Psoas muscle (tissue), 8 donors: Measurements from ENCODE around the gene RAD21L1. TPM values are rescaled to one million over a fixed set of nuclear protein-coding genes. Genes with fewer than 3 reads are reported as not detected.
A peak's percentile ranks its signal among the peaks of the same experiment; 100 is the strongest.

Source experiments
- ATAC-seq, 4 donors: fragments of 200-7000 bp; cut with Tn5 transposase; one replicate each; pipeline ENCODE4 v1.9.1; 2020; ENCODE audit warnings: moderate library complexity in 3 of 4, mild to moderate bottlenecking in 2 of 4
- DNase-seq, 2 donors: peaks; one replicate each; pipeline ENCODE4 v3.0.0-alpha.2; 2020
- H3K27ac ChIP-seq: fragments of 200-600 bp; one replicate; pipeline ENCODE4 v1.8.0; 2022
- H3K27me3 ChIP-seq, 3 donors: fragments of 200-600 bp in 1 of 3; one replicate each; pipeline versions ENCODE4 v1.6.1 to v1.8.0; 2013 to 2022; ENCODE audit warnings: low read length in 2 of 3, mild to moderate bottlenecking in 2 of 3, moderate library complexity in 1 of 3; ENCODE audit not compliant: insufficient read depth in 3 of 3
- H3K36me3 ChIP-seq, 2 donors: fragments of 200-600 bp in 1 of 2; one replicate each; pipeline versions ENCODE4 v1.6.1 to v1.8.0; 2013 to 2022; ENCODE audit warnings: low read depth in 1 of 2, mild to moderate bottlenecking in 1 of 2, moderate library complexity in 1 of 2; ENCODE audit not compliant: insufficient read depth in 1 of 2
- H3K4me1 ChIP-seq: fragments of 200-600 bp; one replicate; pipeline ENCODE4 v1.8.0; 2022
- H3K4me3 ChIP-seq: fragments of 200-600 bp; one replicate; pipeline ENCODE4 v1.8.0; 2022; ENCODE audit warnings: mild to moderate bottlenecking
- H3K9me3 ChIP-seq: fragments of 200-600 bp; one replicate; pipeline ENCODE4 v1.8.0; 2022
- WGBS, 3 donors: extraction: QIAGEN DNeasy Blood & Tissue Kit; methylation state at CpG; one replicate each; pipeline versions ENCODE4 v1.1.6 to v1.1.7; 2013; 5-methylcytosine and 5-hydroxymethylcytosine counted together
- intact Hi-C, 2 donors: fragments of 100-400 bp; cut with DNase I; formaldehyde crosslinking; loops; one replicate each; pipeline versions ENCODE4 v1.11.0 to v1.14.2; 2022
- long read RNA-seq, 2 donors: library from polyadenylated mRNA; unstranded; transcript quantifications; one replicate each; pipeline ENCODE4 v2.0.0, GENCODE V29; 2021
- polyA plus RNA-seq, 3 donors: library from polyadenylated mRNA; stranded (reverse); fragments of 200-250 nt; gene quantifications; one replicate each; pipeline ENCODE4 v1.2.3, GENCODE V29; 2013
- total RNA-seq, 4 donors: library from RNA; stranded (reverse); fragmentation: NEBNext Ultra II Directional in 2 of 4; extraction: Animal tissue kit (Norgen Biotek cat#: 25700) in 2 of 4; gene quantifications; one replicate each; pipeline versions ENCODE4 v1.2.1 to v1.2.4, GENCODE V29; 2021 to 2023
- TF ChIP-seq, protein P1 (sequence below): fragments of 200-600 bp; IDR thresholded peaks from one replicate; pipeline ENCODE4 v1.8.0; 2022; ENCODE audit warnings: antibody characterized with exemption
- donor health status: healthy with polysubstance abuse.
- donor health status: DM: no; HTN: no; CAD: no; lungs with moderate emphysema.
- donor health status: Bipolar disorder and iron deficiency.
- donor health status: healthy.
- donor health status: DM: yes; HTN: yes; CAD: no.
- donor health status: DM: no; HTN: no; CAD: no.
- donor health status: DM: no; HTN: no; CAD: no.
- donor health status: DM: yes; HTN: yes; CAD: no.

RAD21L1 gene
- total RNA-seq, result not detected
- polyA plus RNA-seq, result not detected
- long read RNA-seq, donor 1, result 0 reads
- long read RNA-seq, donor 2, result 0 reads

DNA sequence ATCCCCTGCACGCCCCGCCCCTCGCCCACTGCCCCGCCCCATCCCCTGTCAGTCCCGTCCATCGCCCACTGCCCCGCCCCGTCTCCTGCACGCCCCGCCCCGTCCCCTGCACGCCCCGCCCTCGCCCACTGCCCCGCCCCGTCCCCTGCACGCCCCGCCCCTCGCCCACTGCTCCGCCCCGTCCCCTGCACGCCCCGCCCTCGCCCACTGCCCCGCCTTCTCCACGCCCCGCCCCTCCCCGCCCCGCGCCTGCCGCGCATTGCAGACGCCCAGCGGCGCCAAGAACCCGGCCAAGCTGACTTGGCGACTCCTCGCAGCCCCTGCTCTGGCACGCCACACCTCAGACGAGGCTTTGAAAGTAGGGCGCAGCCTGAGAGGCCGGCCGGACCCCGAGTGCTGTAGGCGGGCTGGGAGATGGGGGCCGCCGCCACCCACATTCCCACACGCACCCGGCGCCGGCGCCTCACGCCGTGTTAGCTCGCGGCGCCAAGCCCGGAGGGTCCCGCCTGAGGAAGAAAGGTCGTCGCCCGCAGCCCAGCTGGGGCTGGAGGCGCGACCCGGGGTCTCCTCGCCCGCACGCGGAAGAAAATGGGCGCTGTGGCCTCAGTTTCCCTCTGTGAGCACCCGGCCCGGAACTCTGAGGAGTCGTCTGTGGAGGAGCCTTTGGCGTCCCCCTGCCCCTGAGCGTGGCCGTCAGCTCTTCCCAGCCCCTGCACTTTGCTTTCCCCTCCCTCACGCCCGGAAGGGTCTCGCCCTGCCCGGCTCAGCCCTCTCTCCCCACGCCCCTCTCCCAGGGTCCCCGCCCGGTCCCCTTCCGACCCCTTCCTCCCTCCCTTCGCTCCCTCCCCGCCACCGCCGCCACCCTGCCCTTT lies at the start of gene RAD21L1:
Gene RAD21L1, plus strand, starts transcription at position 262 of the 872 bp plus-strand sequence. CDS start 2,410 bp downstream, outside the sequence.
- no peak within 1 kb of the TSS for H3K27ac ChIP-seq

DNA sequence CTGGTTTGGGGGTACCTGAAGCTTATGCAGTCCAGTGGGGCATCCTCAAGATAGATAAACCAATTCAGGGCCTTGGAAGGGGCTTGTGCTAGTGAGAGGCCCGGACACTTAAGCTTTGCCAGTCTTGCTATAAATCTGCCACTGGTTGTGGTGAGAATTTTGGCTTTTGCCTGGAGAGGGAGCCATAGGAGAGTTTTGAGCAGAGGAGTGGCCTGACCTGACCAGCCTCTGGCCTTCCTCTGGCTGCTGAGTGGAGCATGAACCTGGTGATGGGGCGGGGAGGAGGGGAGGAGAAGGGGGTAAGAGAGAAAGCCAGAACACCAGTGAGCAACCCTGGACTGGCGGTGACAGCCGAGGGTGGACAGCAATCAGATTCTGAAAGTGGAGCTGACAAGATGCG lies 48.2 kb upstream of the RAD21L1 start:
- peaks cover 0 to 38% of the 10 kb centered on the region in 2 donors for H3K36me3 ChIP-seq
- H3K27ac ChIP-seq, result no peak overlapping the region
- H3K9me3 ChIP-seq, result no peaks in the 10 kb centered on the region
- DNase-seq (no peak), ATAC-seq (no peak)
- H3K4me1 ChIP-seq, result no peaks in the 10 kb centered on the region
- H3K4me3 ChIP-seq, result no peak overlapping the region
- intact Hi-C loops, result no loop called here
- 77 to 83% (median 82%) methylated on average over 5 of the region's 5 CpGs for WGBS, 3 donors
- H3K27me3 ChIP-seq, result no peaks in the 10 kb centered on the region
- TF ChIP-seq, protein P1, sequence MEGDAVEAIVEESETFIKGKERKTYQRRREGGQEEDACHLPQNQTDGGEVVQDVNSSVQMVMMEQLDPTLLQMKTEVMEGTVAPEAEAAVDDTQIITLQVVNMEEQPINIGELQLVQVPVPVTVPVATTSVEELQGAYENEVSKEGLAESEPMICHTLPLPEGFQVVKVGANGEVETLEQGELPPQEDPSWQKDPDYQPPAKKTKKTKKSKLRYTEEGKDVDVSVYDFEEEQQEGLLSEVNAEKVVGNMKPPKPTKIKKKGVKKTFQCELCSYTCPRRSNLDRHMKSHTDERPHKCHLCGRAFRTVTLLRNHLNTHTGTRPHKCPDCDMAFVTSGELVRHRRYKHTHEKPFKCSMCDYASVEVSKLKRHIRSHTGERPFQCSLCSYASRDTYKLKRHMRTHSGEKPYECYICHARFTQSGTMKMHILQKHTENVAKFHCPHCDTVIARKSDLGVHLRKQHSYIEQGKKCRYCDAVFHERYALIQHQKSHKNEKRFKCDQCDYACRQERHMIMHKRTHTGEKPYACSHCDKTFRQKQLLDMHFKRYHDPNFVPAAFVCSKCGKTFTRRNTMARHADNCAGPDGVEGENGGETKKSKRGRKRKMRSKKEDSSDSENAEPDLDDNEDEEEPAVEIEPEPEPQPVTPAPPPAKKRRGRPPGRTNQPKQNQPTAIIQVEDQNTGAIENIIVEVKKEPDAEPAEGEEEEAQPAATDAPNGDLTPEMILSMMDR, result no peak

More for the DNA sequence above, at the start of gene RAD21L1:
- no peaks in the 10 kb centered on the region for H3K36me3 ChIP-seq
- peaks cover 6% of the 10 kb centered on the region for H3K4me1 ChIP-seq
- peaks cover 0 to 49% (median 0%) of the 10 kb centered on the region in 3 donors for H3K27me3 ChIP-seq
- DNase-seq (peak; percentile 83 to 86), ATAC-seq (peak; percentile 94 to 97 (median 96))
- peak within 1 kb of the TSS; percentile 71 for H3K4me3 ChIP-seq
- intact Hi-C loops, result no loop called here
- WGBS, 3 donors, result 1 to 2% (median 1%) methylated on average over 38 to 88 of the region's 88 CpGs
- TF ChIP-seq, protein P1, result no peak
- no peaks in the 10 kb centered on the region for H3K9me3 ChIP-seq

DNA sequence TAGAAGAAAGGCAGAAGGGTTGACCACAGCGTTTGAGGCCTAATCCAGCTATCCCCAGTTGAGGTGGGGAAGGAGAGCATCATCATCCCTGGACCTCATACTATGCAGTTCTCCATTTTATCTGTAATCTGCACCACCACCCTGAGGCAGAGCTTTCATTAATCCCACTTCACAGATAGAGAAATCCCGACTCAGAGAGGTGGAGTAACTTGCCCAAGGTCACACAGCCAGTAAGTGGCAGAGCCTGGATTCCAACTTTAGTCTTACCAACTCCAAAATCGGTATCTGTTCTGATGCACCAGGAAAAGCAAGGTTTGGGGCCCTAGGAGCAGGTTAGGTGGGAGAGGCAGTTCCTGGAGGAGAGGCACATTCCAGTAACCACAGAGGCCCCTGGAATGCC lies 47.7 kb upstream of the RAD21L1 start:
- no peak for ATAC-seq
- H3K36me3 ChIP-seq, result peaks cover 0 to 33% of the 10 kb centered on the region in 2 donors

DNA sequence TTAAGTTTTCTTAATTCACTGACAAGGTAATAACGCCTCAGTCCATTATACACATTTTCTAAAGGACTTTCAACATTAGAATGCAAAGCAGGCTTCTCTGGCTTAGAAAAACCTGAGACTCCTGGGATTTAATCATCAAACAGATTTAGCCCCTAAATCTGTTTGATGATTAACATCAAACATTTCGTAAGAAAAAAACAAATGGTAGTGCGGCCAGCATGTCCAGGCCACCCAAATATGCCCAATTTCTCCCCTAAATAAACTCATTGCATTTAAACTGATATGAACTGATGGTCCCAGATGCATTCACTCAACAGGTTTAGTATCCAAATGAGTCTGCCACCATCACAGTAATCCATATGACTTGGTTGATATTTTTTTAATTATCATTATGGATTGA lies 47.2 kb upstream of the RAD21L1 start:
- DNase-seq (no peak), ATAC-seq (no peak)
- H3K9me3 ChIP-seq, result no peaks in the 10 kb centered on the region
- no peaks in the 10 kb centered on the region for H3K4me1 ChIP-seq
- peaks cover 0 to 3% (median 0%) of the 10 kb centered on the region in 3 donors for H3K27me3 ChIP-seq
- H3K4me3 ChIP-seq, result no peak overlapping the region
- intact Hi-C loops, result no loop called here
- WGBS, 3 donors, result 90 to 93% (median 91%) methylated on average over 3 of the region's 3 CpGs
- H3K27ac ChIP-seq, result no peak overlapping the region
- TF ChIP-seq, protein P1, result no peak
- H3K36me3 ChIP-seq, result peaks cover 0 to 29% of the 10 kb centered on the region in 2 donors

More for the DNA sequence above, 47.7 kb upstream of the RAD21L1 start:
- no peaks in the 10 kb centered on the region for H3K27me3 ChIP-seq
- H3K9me3 ChIP-seq, result no peaks in the 10 kb centered on the region
- 81 to 90% (median 85%) methylated on average over 3 of the region's 3 CpGs for WGBS, 3 donors
- H3K4me1 ChIP-seq, result no peaks in the 10 kb centered on the region
- DNase-seq, result no peak
- H3K27ac ChIP-seq, result no peak overlapping the region
- no peak overlapping the region for H3K4me3 ChIP-seq
- intact Hi-C loops, result no loop called here
- TF ChIP-seq, protein P1, result no peak
